NOMO-1 treated with dmso at 0.1 percent for 144 hours (cell line): Measurements from ENCODE around the gene TGFB2.
A peak's percentile ranks its signal among the peaks of the same experiment; 100 is the strongest.

ENCODE experiments used
- DNase-seq: peaks from one replicate; lab custom pipeline; 2025; ENCODE audit not compliant: unreplicated experiment; lab: John Stamatoyannopoulos, UW

Gene TGFB2

GRCh38 chr1:218459878-218460711, 115.0 kb downstream of the TGFB2 start:
- peak; percentile 26 for DNase-seq

GRCh38 chr1:218461351-218461750, 116.2 kb downstream of the TGFB2 start:
- no peak for DNase-seq

GRCh38 chr1:218462116-218462515, 117.0 kb downstream of the TGFB2 start:
- no peak for DNase-seq

- no peak for DNase-seq
Measured at GRCh38 chr1:218462587-218462986, 117.5 kb downstream of the TGFB2 start.

GRCh38 chr1:218463194-218464156, 118.3 kb downstream of the TGFB2 start:
- DNase-seq: peak; percentile 40

- no peak for DNase-seq
Measured at GRCh38 chr1:218464871-218465270, 119.7 kb downstream of the TGFB2 start.

- DNase-seq: no peak
Measured at GRCh38 chr1:218466341-218467010, 121.3 kb downstream of the TGFB2 start.

- no peak for DNase-seq
Measured at GRCh38 chr1:218467101-218468072, 122.3 kb downstream of the TGFB2 start.

- DNase-seq: no peak
Measured at GRCh38 chr1:218468711-218469110, 123.6 kb downstream of the TGFB2 start.

GRCh38 chr1:218472885-218473284, 127.7 kb downstream of the TGFB2 start:
- DNase-seq: no peak

GRCh38 chr1:218473522-218473921, 128.4 kb downstream of the TGFB2 start:
- DNase-seq: no peak

- no peak for DNase-seq
Measured at GRCh38 chr1:218474128-218474527, 129.0 kb downstream of the TGFB2 start.

- DNase-seq: no peak
Measured at GRCh38 chr1:218475275-218475674, 130.1 kb downstream of the TGFB2 start.

- DNase-seq: no peak
Measured at GRCh38 chr1:218475699-218476098, 130.6 kb downstream of the TGFB2 start.

- no peak for DNase-seq
Measured at GRCh38 chr1:218476385-218476784, 131.2 kb downstream of the TGFB2 start.

- no peak for DNase-seq
Measured at GRCh38 chr1:218478336-218478735, 133.2 kb downstream of the TGFB2 start.

GRCh38 chr1:218479436-218480115, 134.4 kb downstream of the TGFB2 start:
- no peak for DNase-seq

GRCh38 chr1:218480137-218480536, 135.0 kb downstream of the TGFB2 start:
- no peak for DNase-seq

GRCh38 chr1:218480588-218481099, 135.5 kb downstream of the TGFB2 start:
- no peak for DNase-seq
